ENCODE results near the gene OSBPL3.

OSBPL3 gene

DNA sequence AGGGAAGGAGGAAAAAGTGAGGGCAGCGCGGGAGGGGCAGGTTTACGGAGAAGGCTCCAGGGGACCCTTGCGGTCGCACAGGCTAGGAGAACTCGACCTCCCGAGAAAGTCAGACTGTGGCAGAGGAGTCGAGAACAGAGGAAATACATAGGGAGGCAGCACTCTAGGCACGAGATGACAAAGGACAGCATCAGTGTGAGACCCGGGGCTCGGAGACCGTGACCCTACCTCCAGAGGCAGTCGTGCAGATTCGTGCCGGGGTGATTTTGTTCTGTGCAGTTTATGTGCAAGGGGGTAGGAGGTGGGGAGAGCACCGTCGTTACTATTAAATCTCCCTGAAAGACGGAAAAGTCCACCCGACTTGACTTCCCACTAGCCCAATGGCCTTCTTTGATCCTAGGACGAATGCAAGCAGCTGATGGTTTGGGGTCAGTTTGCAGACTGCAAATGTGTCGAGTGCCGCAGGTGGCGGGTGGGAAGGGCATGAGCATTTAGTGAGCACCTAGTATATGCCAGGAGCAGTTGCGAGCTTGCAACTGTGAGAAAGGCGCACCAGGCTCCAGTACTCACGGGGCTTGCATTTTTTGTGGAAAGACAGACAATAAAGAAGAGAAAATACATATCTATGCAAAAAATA, 674 bp upstream of the OSBPL3 start:
- peak; percentile 35 for DNase-seq (ENCODE audit: low read depth)
- H3K4me3 ChIP-seq (replicated peaks; ENCODE audit: low read depth, low read length), result peak overlapping the region; percentile 62
- TF ChIP-seq CTCF (IDR thresholded peaks at IDR 0.05; ENCODE audit: low read length, missing control alignments), result no peak

DNA sequence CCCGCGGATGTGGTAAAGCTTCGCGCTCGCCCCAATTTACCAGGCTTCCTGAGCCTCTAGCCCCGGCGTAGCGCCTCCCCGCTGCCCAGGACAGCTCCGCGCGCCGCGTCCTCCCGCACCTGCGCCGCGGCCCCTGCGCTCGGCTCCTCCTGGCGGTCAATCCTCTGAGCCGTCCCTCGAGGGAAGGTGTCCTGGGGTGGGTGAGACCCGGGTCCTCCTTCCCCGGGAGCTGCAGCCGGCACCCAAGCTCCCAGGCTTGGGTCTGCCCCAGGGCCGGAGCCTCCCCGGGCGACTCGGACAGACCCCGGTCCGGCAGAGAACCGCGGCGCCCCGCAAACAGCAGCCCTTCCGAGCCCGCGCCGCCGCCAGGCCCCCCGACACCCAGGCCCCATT, 512 bp downstream of the OSBPL3 start:
- DNase-seq (ENCODE audit: low read depth), result peak; percentile 63
- TF ChIP-seq CTCF (IDR thresholded peaks at IDR 0.05; ENCODE audit: low read length, missing control alignments), result peak; percentile 34
- peak overlapping the region; percentile 62 for H3K4me3 ChIP-seq (replicated peaks; ENCODE audit: low read depth, low read length)

GRCh38 chr7:24978843-24979469, 1.0 kb downstream of the OSBPL3 start:
- H3K4me3 ChIP-seq (replicated peaks; ENCODE audit: low read depth, low read length), result peak overlapping the region; percentile 62
- no peak for TF ChIP-seq CTCF (IDR thresholded peaks at IDR 0.05; ENCODE audit: low read length, missing control alignments)
- peak; percentile 18 for DNase-seq (ENCODE audit: low read depth)

DNA sequence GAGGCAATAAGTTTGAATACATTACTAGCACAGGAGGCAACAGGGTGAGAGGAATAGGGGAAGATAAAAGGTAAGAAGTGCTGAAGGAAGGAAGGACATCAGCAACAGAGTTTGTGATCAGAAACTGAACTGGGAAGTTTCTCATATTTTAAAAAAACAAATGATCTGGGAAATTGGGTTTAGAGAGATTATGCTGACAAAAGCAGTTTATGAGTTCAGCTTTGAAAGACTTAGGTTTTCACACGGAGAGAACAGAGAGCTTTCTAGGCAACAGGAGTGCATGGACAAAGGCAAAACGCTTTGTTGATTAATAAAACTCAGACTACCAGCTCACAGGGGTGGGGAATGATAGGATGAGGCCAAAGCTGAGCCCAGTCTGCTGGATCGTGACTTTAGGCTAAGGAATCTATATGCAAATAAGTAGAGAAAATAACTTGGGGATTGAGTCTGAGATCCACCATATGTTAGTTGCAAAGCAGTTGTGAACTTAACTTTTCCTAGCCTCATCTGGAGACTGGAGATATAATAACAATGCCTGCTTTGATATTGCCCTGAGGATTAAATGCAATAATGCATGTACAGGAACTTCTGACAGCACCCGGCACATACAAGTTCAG, 4.2 kb downstream of the OSBPL3 start:
- H3K4me3 ChIP-seq (replicated peaks; ENCODE audit: low read depth, low read length), result no peak overlapping the region
- no peak for TF ChIP-seq CTCF (IDR thresholded peaks at IDR 0.05; ENCODE audit: low read length, missing control alignments)
- no peak for DNase-seq (ENCODE audit: low read depth)

GRCh38 chr7:24975172-24975571, 4.8 kb downstream of the OSBPL3 start:
- TF ChIP-seq CTCF (IDR thresholded peaks at IDR 0.05; ENCODE audit: low read length, missing control alignments), result no peak
- no peak overlapping the region for H3K4me3 ChIP-seq (replicated peaks; ENCODE audit: low read depth, low read length)
- no peak for DNase-seq (ENCODE audit: low read depth)

DNA sequence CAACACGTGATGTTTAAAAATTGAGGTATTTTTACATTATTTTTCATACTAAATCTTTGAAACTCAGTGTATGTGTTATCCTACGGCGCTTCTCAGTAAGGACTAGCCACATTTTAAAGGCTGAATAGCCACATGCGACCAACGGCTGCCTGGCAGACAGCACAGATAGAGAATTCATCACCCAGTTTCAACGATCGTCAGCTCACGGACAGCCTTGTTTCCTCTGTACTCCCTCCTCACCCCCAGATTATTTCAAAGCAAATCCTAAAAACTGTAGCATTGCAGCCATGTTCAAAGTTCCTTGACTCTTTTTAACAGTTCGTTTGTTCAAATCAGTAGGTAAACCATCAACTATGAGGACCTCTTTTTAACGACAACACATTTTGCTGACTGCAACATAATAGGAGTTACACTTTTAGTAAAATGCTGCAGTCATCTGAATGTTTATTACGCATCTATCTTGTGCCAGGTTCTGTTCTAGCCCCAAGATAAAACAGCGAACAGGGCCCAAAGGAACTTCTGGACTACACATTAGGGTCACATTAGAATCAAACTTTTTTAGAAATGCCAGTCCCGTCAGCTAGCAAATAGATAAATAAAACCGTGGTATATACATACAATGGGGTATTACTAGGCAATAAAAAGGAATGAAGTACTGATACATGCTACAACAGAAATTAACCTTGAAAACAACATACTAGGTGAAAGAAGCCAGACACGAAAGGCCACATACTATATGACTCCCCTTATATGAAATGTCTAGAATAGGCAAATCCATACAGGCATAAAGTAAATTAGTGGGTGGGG, 5.7 kb downstream of the OSBPL3 start:
- TF ChIP-seq CTCF (IDR thresholded peaks at IDR 0.05; ENCODE audit: low read length, missing control alignments), result no peak
- H3K4me3 ChIP-seq (replicated peaks; ENCODE audit: low read depth, low read length), result no peak overlapping the region
- no peak for DNase-seq (ENCODE audit: low read depth)

All from fibroblast of pulmonary artery (primary cell).